ENCODE measurements around the gene SEMA5A. TPM values are rescaled to one million over a fixed set of nuclear protein-coding genes. Genes with fewer than 3 reads are reported as not detected.

The SEMA5A gene
- total RNA-seq, 1 experiment from 2014 or later: 9.3 TPM

GRCh38 chr5:9564752-9565151, 18.9 kb upstream of the SEMA5A start:
- DNase-seq (ENCODE audit: low spot score) (no peak), ATAC-seq (no peak)
- ChIA-PET POLR2A (no interaction called here), CTCF (no interaction called here)
- Mint-ChIP-seq H3K27me3 (ENCODE audit: low read depth) (no peaks in the 10 kb centered on the region), H3K27ac (no peak overlapping the region), H3K4me3 (no peak overlapping the region), H3K9me3 (peaks cover 6% of the 10 kb centered on the region; the same call in 1 of the 2 replicates), H3K4me1 (peaks cover 9% of the 10 kb centered on the region), H3K36me3 (no peaks in the 10 kb centered on the region)
- TF ChIP-seq ZNF532 (CRISPR knock-in tag; IDR thresholded peaks at IDR 0.05; ENCODE audit: borderline replicate concordance): no peak
- TF ChIP-seq ZNF512 (CRISPR knock-in tag; IDR thresholded peaks at IDR 0.05; ENCODE audit: borderline replicate concordance): no peak
- TF ChIP-seq ATF6 (CRISPR knock-in tag; IDR thresholded peaks at IDR 0.05): no peak
- TF ChIP-seq RELA (CRISPR knock-in tag; IDR thresholded peaks at IDR 0.05; ENCODE audit: borderline replicate concordance): no peak
- no peak for TF ChIP-seq SOX15 (CRISPR knock-in tag; IDR thresholded peaks at IDR 0.05)
- TF ChIP-seq MAX (CRISPR knock-in tag; IDR thresholded peaks at IDR 0.05): no peak
- TF ChIP-seq GTF2I (CRISPR knock-in tag; conservative IDR thresholded peaks at IDR 0.05): no peak
- no peak for TF ChIP-seq NR2C2 (CRISPR knock-in tag; IDR thresholded peaks at IDR 0.05)
- no peak for TF ChIP-seq TCF7 (CRISPR knock-in tag; IDR thresholded peaks at IDR 0.05; ENCODE audit: low read depth)

GRCh38 chr5:9562141-9562540, 16.3 kb upstream of the SEMA5A start:
- Mint-ChIP-seq H3K4me1 (peaks cover 20% of the 10 kb centered on the region), H3K9me3 (peaks cover 6% of the 10 kb centered on the region; the same call in 1 of the 2 replicates), H3K27ac (no peak overlapping the region), H3K27me3 (ENCODE audit: low read depth) (no peaks in the 10 kb centered on the region), H3K4me3 (no peak overlapping the region), H3K36me3 (no peaks in the 10 kb centered on the region)
- ATAC-seq: no peak
- no peak for DNase-seq (ENCODE audit: low spot score)
- ChIA-PET POLR2A (no interaction called here), CTCF (no interaction called here)
- TF ChIP-seq ELF4 (CRISPR knock-in tag; IDR thresholded peaks at IDR 0.05; ENCODE audit: low read depth) (no peak), USF1 (CRISPR knock-in tag; IDR thresholded peaks at IDR 0.05) (no peak), CREM (CRISPR knock-in tag; IDR thresholded peaks at IDR 0.05) (no peak), PREB (CRISPR knock-in tag; IDR thresholded peaks at IDR 0.05; ENCODE audit: borderline replicate concordance) (no peak), GTF2I (CRISPR knock-in tag; conservative IDR thresholded peaks at IDR 0.05) (no peak), MAX (CRISPR knock-in tag; IDR thresholded peaks at IDR 0.05) (no peak), STAT6 (CRISPR knock-in tag; conservative IDR thresholded peaks at IDR 0.05; ENCODE audit: low read depth) (no peak), HMGXB4 (CRISPR knock-in tag; IDR thresholded peaks at IDR 0.05) (no peak), RORB (CRISPR knock-in tag; IDR thresholded peaks at IDR 0.05) (no peak)

Measured in WTC11 (cell line).